Ascending aorta (tissue), 2 donors: ENCODE data around the gene FLVCR1. TPM values are rescaled to one million over a fixed set of nuclear protein-coding genes. Genes with fewer than 3 reads are reported as not detected.

ENCODE experiments used
- DNase-seq, 2 donors: peaks; one replicate each; pipeline ENCODE4 v3.0.0-alpha.2; 2019; ENCODE audit warnings: low spot score in 2 of 2
- H3K27ac ChIP-seq, 2 donors: fragments of 200-600 bp; sonication (generic); one replicate each; pipeline ENCODE4 v1.5.1; 2016 to 2017; ENCODE audit warnings: mild to moderate bottlenecking in 1 of 2
- H3K27me3 ChIP-seq: fragments of 200-600 bp; sonication (generic); one replicate; pipeline ENCODE4 v1.5.1; 2017
- H3K36me3 ChIP-seq, 2 donors: fragments of 200-600 bp; sonication (generic); one replicate each; pipeline ENCODE4 v1.5.1; 2016
- H3K4me1 ChIP-seq, 2 donors: fragments of 200-600 bp; sonication (generic); one replicate each; pipeline ENCODE4 v1.5.1; 2016 to 2017; ENCODE audit warnings: mild to moderate bottlenecking in 1 of 2
- H3K4me3 ChIP-seq, 2 donors: fragments of 200-600 bp; sonication (generic); one replicate each; pipeline ENCODE4 v1.5.1; 2016 to 2017; ENCODE audit warnings: mild to moderate bottlenecking in 1 of 2
- H3K9me3 ChIP-seq, 2 donors: fragments of 200-600 bp; sonication (generic); one replicate each; pipeline ENCODE4 v1.5.1; 2016
- CTCF ChIP-seq, 3 experiments: fragments of 200-600 bp in 2 of 3; fragments of 450-650 bp in 1 of 3; sonication (generic) in 2 of 3; IDR thresholded peaks; one replicate each; pipeline ENCODE4 v1.5.1; 2016 to 2019; ENCODE audit warnings: antibody characterized with exemption in 3 of 3, mild to moderate bottlenecking in 1 of 3, moderate library complexity in 1 of 3
- intact Hi-C: fragments of 100-400 bp; cut with DNase I; formaldehyde crosslinking; loops from one replicate; pipeline ENCODE4 v1.15.1; 2023
- total RNA-seq: library from RNA; depleted of rRNA; stranded (reverse); fragments of >200 nt; gene quantifications from one replicate; pipeline ENCODE4 v1.1.0, GENCODE V29; 2016

FLVCR1 gene
- total RNA-seq, 1 donor from 2014 or later = 5.7 TPM

GRCh38 chr1:212918824-212919223 is 60.7 kb downstream of the FLVCR1 start:
- intact Hi-C loops = no loop called here
- TF ChIP-seq CTCF (IDR thresholded peaks at IDR 0.05) = no peak
- H3K4me3 ChIP-seq = no peak overlapping the region

DNA sequence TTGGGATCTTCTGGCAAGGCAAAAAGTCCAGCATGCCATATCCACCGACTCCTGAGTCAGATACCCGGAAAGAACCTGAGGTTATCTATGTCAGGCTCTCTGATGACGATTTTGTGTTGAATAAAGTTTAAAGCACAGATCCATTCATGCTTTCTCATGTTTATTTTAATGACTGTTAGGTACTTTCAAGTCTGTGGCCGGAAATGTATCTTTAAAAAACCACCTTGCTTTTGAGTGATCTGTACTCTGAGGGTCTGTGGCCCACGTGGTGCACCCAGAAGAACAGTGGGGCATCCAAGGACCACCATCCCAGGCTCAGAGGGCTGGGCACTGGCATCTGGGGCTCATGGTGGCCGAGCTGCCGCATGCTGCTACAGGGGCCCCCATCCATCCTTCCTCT is 62.2 kb downstream of the FLVCR1 start:
- Histone ChIP-seq H3K9me3 (no peaks in the 10 kb centered on the region), H3K36me3 (no peaks in the 10 kb centered on the region), H3K27ac (no peak overlapping the region), H3K4me1 (no peaks in the 10 kb centered on the region), H3K4me3 (no peak overlapping the region), H3K27me3 (no peaks in the 10 kb centered on the region)
- DNase-seq = no peak
- TF ChIP-seq CTCF (IDR thresholded peaks at IDR 0.05) = no peak
- intact Hi-C loops = no loop called here

More at GRCh38 chr1:212918824-212919223, 60.7 kb downstream of the FLVCR1 start:
- Histone ChIP-seq H3K36me3 (no peaks in the 10 kb centered on the region), H3K27ac (no peak overlapping the region), H3K4me1 (no peaks in the 10 kb centered on the region), H3K27me3 (no peaks in the 10 kb centered on the region), H3K9me3 (no peaks in the 10 kb centered on the region)
- no peak for DNase-seq

GRCh38 chr1:212920896-212921295 is 62.8 kb downstream of the FLVCR1 start:
- no peaks in the 10 kb centered on the region for H3K36me3 ChIP-seq

GRCh38 chr1:212922016-212922415 is 63.9 kb downstream of the FLVCR1 start:
- no peak for TF ChIP-seq CTCF (IDR thresholded peaks at IDR 0.05)
- DNase-seq = no peak
- H3K27me3 ChIP-seq = no peaks in the 10 kb centered on the region
- intact Hi-C loops = no loop called here
- no peaks in the 10 kb centered on the region for H3K36me3 ChIP-seq
- no peaks in the 10 kb centered on the region for H3K9me3 ChIP-seq
- H3K4me3 ChIP-seq = no peak overlapping the region
- no peak overlapping the region for H3K27ac ChIP-seq
- no peaks in the 10 kb centered on the region for H3K4me1 ChIP-seq

More at GRCh38 chr1:212920896-212921295, 62.8 kb downstream of the FLVCR1 start:
- Histone ChIP-seq H3K27ac (no peak overlapping the region), H3K27me3 (no peaks in the 10 kb centered on the region), H3K4me1 (no peaks in the 10 kb centered on the region), H3K4me3 (no peak overlapping the region), H3K9me3 (no peaks in the 10 kb centered on the region)
- TF ChIP-seq CTCF (IDR thresholded peaks at IDR 0.05) = peak in 1 of 3 experiments; percentile 9
- intact Hi-C loops = no loop called here
- no peak for DNase-seq

- H3K4me1 ChIP-seq = no peaks in the 10 kb centered on the region
- no peak for TF ChIP-seq CTCF (IDR thresholded peaks at IDR 0.05)
- no peaks in the 10 kb centered on the region for H3K36me3 ChIP-seq
- DNase-seq = no peak
- H3K4me3 ChIP-seq = no peak overlapping the region
- no peaks in the 10 kb centered on the region for H3K9me3 ChIP-seq
- intact Hi-C loops = no loop called here
- H3K27me3 ChIP-seq = no peaks in the 10 kb centered on the region
- no peak overlapping the region for H3K27ac ChIP-seq
Measured at GRCh38 chr1:212926372-212926771, 68.3 kb downstream of the FLVCR1 start.
